ENCODE data around the gene MBOAT2.
"Not testable (repeated sequence)": the region's sequence is repeated elsewhere in the genome, so short reads cannot be mapped to it uniquely, and the experiment has no call there.

The MBOAT2 gene

GRCh38 chr2:8992643-8993042, 10.8 kb downstream of the MBOAT2 start:
- no peak for DNase-seq (ENCODE audit: low read depth in 2 of 2)

- DNase-seq (ENCODE audit: low read depth in 2 of 2) = no peak
Measured at GRCh38 chr2:8989536-8990079, 13.9 kb downstream of the MBOAT2 start.

- DNase-seq (ENCODE audit: low read depth in 2 of 2) = no peak
Measured at GRCh38 chr2:8987410-8987809, 16.1 kb downstream of the MBOAT2 start.

- DNase-seq (ENCODE audit: low read depth in 2 of 2) = no peak
Measured at GRCh38 chr2:8986327-8986976, 17.0 kb downstream of the MBOAT2 start.

- no peak for DNase-seq (ENCODE audit: low read depth in 2 of 2)
Measured at GRCh38 chr2:8985561-8986326, 17.7 kb downstream of the MBOAT2 start.

- DNase-seq (ENCODE audit: low read depth in 2 of 2) = no peak
Measured at GRCh38 chr2:8984855-8985254, 18.6 kb downstream of the MBOAT2 start.

GRCh38 chr2:8984157-8984556, 19.3 kb downstream of the MBOAT2 start:
- no peak for DNase-seq (ENCODE audit: low read depth in 2 of 2)

- DNase-seq (ENCODE audit: low read depth in 2 of 2) = no peak
Measured at GRCh38 chr2:8983571-8983970, 19.9 kb downstream of the MBOAT2 start.

- no peak for DNase-seq (ENCODE audit: low read depth in 2 of 2)
Measured at GRCh38 chr2:8981876-8982275, 21.6 kb downstream of the MBOAT2 start.

- no peak for DNase-seq (ENCODE audit: low read depth in 2 of 2)
Measured at GRCh38 chr2:8980096-8980495, 23.4 kb downstream of the MBOAT2 start.

GRCh38 chr2:8977758-8978157, 25.7 kb downstream of the MBOAT2 start:
- no peak for DNase-seq (ENCODE audit: low read depth in 2 of 2)

- DNase-seq (ENCODE audit: low read depth in 2 of 2) = no peak
Measured at GRCh38 chr2:8976442-8977259, 26.8 kb downstream of the MBOAT2 start.

GRCh38 chr2:8974016-8974415, 29.5 kb downstream of the MBOAT2 start:
- no peak for DNase-seq (ENCODE audit: low read depth in 2 of 2)

GRCh38 chr2:8973017-8973416, 30.5 kb downstream of the MBOAT2 start:
- not testable (repeated sequence) for DNase-seq (ENCODE audit: low read depth in 2 of 2)

- DNase-seq (ENCODE audit: low read depth in 2 of 2) = not testable (repeated sequence)
Measured at GRCh38 chr2:8972535-8972934, 30.9 kb downstream of the MBOAT2 start.

- not testable (repeated sequence) for DNase-seq (ENCODE audit: low read depth in 2 of 2)
Measured at GRCh38 chr2:8969348-8969747, 34.1 kb downstream of the MBOAT2 start.

- no peak for DNase-seq (ENCODE audit: low read depth in 2 of 2)
Measured at GRCh38 chr2:8966123-8966908, 37.2 kb downstream of the MBOAT2 start.

- no peak for DNase-seq (ENCODE audit: low read depth in 2 of 2)
Measured at GRCh38 chr2:8965216-8965969, 38.1 kb downstream of the MBOAT2 start.

GRCh38 chr2:8962890-8963289, 40.6 kb downstream of the MBOAT2 start:
- DNase-seq (ENCODE audit: low read depth in 2 of 2) = no peak

- DNase-seq (ENCODE audit: low read depth in 2 of 2) = no peak
Measured at GRCh38 chr2:8957628-8958027, 45.9 kb downstream of the MBOAT2 start.

GRCh38 chr2:8956774-8957173, 46.7 kb downstream of the MBOAT2 start:
- DNase-seq (ENCODE audit: low read depth in 2 of 2) = no peak
